Cerebellar cortex (tissue), 1 donor: ENCODE measurements around the gene TAF5L.

Experiments used
- DNase-seq: peaks from one replicate; pipeline ENCODE4 v3.0.0-alpha.2; 2015; ENCODE audit warnings: low spot score

Gene TAF5L

GRCh38 chr1:229625915-229626831 is at the start of gene TAF5L, which contains the start of gene URB2:
TAF5L (minus strand) TSS chr1:229626122; CDS start chr1:229614482, 11,640 bp downstream.
URB2 (plus strand) TSS chr1:229626247; CDS start chr1:229627634, 1,387 bp downstream.
- DNase-seq: peak; percentile 81

GRCh38 chr1:229675396-229675795 is 49.5 kb upstream of the TAF5L start:
- no peak for DNase-seq

- DNase-seq: no peak
Measured at GRCh38 chr1:229674042-229674441, 48.1 kb upstream of the TAF5L start.

- no peak for DNase-seq
Measured at GRCh38 chr1:229672246-229672645, 46.3 kb upstream of the TAF5L start.

- no peak for DNase-seq
Measured at GRCh38 chr1:229671310-229671709, 45.4 kb upstream of the TAF5L start.

GRCh38 chr1:229669333-229669732 is 43.4 kb upstream of the TAF5L start:
- DNase-seq: no peak

- DNase-seq: no peak
Measured at GRCh38 chr1:229666585-229666984, 40.7 kb upstream of the TAF5L start.

- DNase-seq: no peak
Measured at GRCh38 chr1:229665912-229666558, 40.1 kb upstream of the TAF5L start.

GRCh38 chr1:229664133-229664689 is 38.3 kb upstream of the TAF5L start:
- no peak for DNase-seq

GRCh38 chr1:229661897-229662296 is 36.0 kb upstream of the TAF5L start:
- no peak for DNase-seq

- DNase-seq: peak; percentile 87
Measured at GRCh38 chr1:229661022-229661877, 35.3 kb upstream of the TAF5L start.

GRCh38 chr1:229657993-229658755 is 32.3 kb upstream of the TAF5L start:
- DNase-seq: no peak

- DNase-seq: no peak
Measured at GRCh38 chr1:229655781-229656180, 29.9 kb upstream of the TAF5L start.

GRCh38 chr1:229653420-229653819 is 27.5 kb upstream of the TAF5L start:
- no peak for DNase-seq

- DNase-seq: no peak
Measured at GRCh38 chr1:229651546-229651945, 25.6 kb upstream of the TAF5L start.

- DNase-seq: no peak
Measured at GRCh38 chr1:229650045-229650444, 24.1 kb upstream of the TAF5L start.

GRCh38 chr1:229648406-229648805 is 22.5 kb upstream of the TAF5L start:
- no peak for DNase-seq

- DNase-seq: no peak
Measured at GRCh38 chr1:229645324-229645993, 19.5 kb upstream of the TAF5L start.

- DNase-seq: no peak
Measured at GRCh38 chr1:229643996-229644745, 18.2 kb upstream of the TAF5L start.

GRCh38 chr1:229642970-229643369 is 17.0 kb upstream of the TAF5L start:
- DNase-seq: no peak
